ENCODE data around the gene HSD3B7. TPM values are rescaled to one million over a fixed set of nuclear protein-coding genes. Genes with fewer than 3 reads are reported as not detected.

Gene HSD3B7
- total RNA-seq, 1 donor from 2014 or later, result 11.5 TPM

DNA sequence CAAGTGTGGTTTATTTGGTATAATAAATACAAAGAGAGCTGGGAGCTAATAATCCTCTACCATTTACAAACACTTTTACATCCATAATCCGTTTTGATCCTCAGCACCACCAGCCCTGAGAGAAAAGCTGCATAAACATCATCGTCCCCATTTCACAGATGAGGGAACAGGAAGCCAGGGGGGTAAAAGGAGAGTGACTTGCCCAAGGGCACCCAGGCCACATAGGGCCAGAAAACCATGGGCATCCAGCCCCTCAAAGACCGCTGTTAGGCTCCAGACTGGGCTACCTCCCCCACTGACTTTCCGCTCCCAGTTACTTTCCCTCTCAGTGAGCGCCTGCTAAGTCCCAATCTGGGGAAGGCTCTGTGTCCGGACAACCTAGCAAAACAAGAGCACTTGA lies 18.7 kb downstream of the HSD3B7 start:
- no peak for DNase-seq (ENCODE audit: low read depth)
- TF ChIP-seq CTCF (IDR thresholded peaks at IDR 0.05; ENCODE audit: insufficient read depth, low read length, poor library complexity, severe bottlenecking), result no peak
- H3K27me3 ChIP-seq (ENCODE audit: control insufficient read depth, insufficient read depth, low read length), result peaks cover 3% of the 10 kb centered on the region
- H3K4me3 ChIP-seq (ENCODE audit: low read depth, low read length), result no peak overlapping the region
- H3K36me3 ChIP-seq (ENCODE audit: control insufficient read depth, insufficient read depth, low read length), result no peaks in the 10 kb centered on the region

DNA sequence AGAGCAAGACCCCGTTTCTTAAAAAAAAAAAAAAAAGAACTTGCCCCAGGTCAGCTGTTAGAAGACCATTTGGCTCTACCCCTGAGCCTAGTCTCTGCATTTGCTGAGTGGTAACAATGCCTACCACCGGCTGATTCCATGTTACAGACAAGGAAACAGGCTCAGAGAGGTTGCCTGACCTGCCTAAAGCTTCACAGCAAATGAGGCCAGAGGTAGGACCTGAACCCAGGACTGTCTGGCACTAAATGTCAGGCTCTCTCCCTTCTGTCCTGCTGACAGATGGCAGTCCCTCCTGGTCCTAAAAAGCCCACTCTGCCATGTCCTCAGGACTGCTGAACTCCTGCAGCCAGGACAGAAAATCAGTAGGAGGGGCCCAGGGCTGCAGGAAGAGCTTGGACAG lies 19.7 kb downstream of the HSD3B7 start:
- no peaks in the 10 kb centered on the region for H3K36me3 ChIP-seq (ENCODE audit: control insufficient read depth, insufficient read depth, low read length)
- no peak for TF ChIP-seq CTCF (IDR thresholded peaks at IDR 0.05; ENCODE audit: insufficient read depth, low read length, poor library complexity, severe bottlenecking)
- no peak for DNase-seq (ENCODE audit: low read depth)
- peaks cover 3% of the 10 kb centered on the region for H3K27me3 ChIP-seq (ENCODE audit: control insufficient read depth, insufficient read depth, low read length)
- no peak overlapping the region for H3K4me3 ChIP-seq (ENCODE audit: low read depth, low read length)

DNA sequence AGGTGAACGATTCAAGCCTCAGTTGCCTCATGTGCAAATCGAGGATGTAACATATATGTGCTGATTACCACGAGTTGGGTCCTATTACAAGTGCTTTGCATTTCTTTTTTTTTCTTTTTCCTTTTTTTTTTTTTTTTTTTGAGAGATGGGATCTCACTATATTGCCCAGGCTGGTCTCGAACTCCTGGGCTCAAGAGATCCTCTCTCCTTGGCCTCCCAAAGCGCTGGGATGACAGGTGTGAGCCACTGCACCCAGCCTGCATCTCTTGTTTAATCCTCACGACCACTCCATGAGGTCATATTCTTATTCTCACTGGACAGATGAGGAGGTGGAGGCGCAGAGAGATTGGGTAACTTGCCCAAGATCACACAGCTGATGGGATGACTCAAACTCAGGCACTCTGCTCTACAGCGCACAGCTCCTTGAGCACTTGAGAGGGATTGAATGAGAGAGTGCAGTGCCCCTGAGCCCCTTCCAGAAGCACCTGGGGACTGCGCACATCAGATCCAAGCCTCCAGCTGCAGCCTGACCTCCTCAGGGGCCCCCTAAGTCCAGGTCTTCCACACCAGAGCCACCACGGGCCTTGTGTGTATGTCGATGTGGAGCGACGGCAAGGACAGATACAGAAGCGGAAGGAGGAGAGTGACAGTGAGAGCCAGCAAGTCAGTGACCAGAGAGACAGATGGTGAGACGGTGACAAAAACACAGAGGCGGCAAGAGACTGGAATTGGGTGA lies 20.5 kb downstream of the HSD3B7 start:
- no peak for DNase-seq (ENCODE audit: low read depth)
- Histone ChIP-seq H3K4me3 (ENCODE audit: low read depth, low read length) (no peak overlapping the region), H3K27me3 (ENCODE audit: control insufficient read depth, insufficient read depth, low read length) (peaks cover 3% of the 10 kb centered on the region), H3K36me3 (ENCODE audit: control insufficient read depth, insufficient read depth, low read length) (no peaks in the 10 kb centered on the region)
- no peak for TF ChIP-seq CTCF (IDR thresholded peaks at IDR 0.05; ENCODE audit: insufficient read depth, low read length, poor library complexity, severe bottlenecking)

- H3K4me3 ChIP-seq (ENCODE audit: low read depth, low read length), result no peak overlapping the region
- no peak for TF ChIP-seq CTCF (IDR thresholded peaks at IDR 0.05; ENCODE audit: insufficient read depth, low read length, poor library complexity, severe bottlenecking)
- H3K27me3 ChIP-seq (ENCODE audit: control insufficient read depth, insufficient read depth, low read length), result peaks cover 4% of the 10 kb centered on the region
- no peak for DNase-seq (ENCODE audit: low read depth)
- no peaks in the 10 kb centered on the region for H3K36me3 ChIP-seq (ENCODE audit: control insufficient read depth, insufficient read depth, low read length)
These were observed 21.0 kb downstream of the HSD3B7 start for GRCh38 chr16:31006086-31006385.

GRCh38 chr16:31006589-31006988 lies 21.6 kb downstream of the HSD3B7 start:
- TF ChIP-seq CTCF (IDR thresholded peaks at IDR 0.05; ENCODE audit: insufficient read depth, low read length, poor library complexity, severe bottlenecking), result no peak
- Histone ChIP-seq H3K27me3 (ENCODE audit: control insufficient read depth, insufficient read depth, low read length) (peaks cover 10% of the 10 kb centered on the region), H3K36me3 (ENCODE audit: control insufficient read depth, insufficient read depth, low read length) (no peaks in the 10 kb centered on the region), H3K4me3 (ENCODE audit: low read depth, low read length) (no peak overlapping the region)
- DNase-seq (ENCODE audit: low read depth), result no peak

DNA sequence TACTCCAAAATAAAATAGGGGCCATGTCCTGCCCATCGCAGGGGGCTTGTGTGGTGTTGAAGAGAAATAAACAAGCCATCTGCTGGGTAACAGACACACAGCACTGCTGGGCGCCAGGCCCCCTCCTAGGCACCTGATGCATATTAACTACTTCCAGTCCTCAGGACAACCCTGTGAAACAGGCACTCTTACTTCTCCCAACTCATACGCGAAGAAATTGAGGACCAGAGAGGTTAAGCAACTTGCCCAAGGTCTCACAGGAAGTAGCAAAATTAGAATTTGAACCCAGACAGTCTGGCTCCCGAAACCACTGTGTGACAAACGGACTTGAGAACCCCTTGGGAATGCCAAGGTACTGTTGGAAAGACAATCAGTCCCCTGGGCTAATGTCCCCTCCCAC lies 22.7 kb downstream of the HSD3B7 start:
- DNase-seq (ENCODE audit: low read depth), result no peak
- no peak for TF ChIP-seq CTCF (IDR thresholded peaks at IDR 0.05; ENCODE audit: insufficient read depth, low read length, poor library complexity, severe bottlenecking)
- Histone ChIP-seq H3K27me3 (ENCODE audit: control insufficient read depth, insufficient read depth, low read length) (peaks cover 10% of the 10 kb centered on the region), H3K4me3 (ENCODE audit: low read depth, low read length) (no peak overlapping the region), H3K36me3 (ENCODE audit: control insufficient read depth, insufficient read depth, low read length) (no peaks in the 10 kb centered on the region)

Data from kidney epithelial cell (primary cell).